Kidney tubule cell (primary cell): Measurements from ENCODE around the gene FNDC3B.

Experiments used
- DNase-seq: peaks from one replicate; pipeline ENCODE4 v3.0.0-alpha.2; 2018; ENCODE audit warnings: low spot score

Gene FNDC3B

GRCh38 chr3:172138193-172138537 lies 98.8 kb downstream of the FNDC3B start:
- DNase-seq = peak; percentile 27

GRCh38 chr3:172138792-172139507 lies 99.6 kb downstream of the FNDC3B start:
- DNase-seq = peak; percentile 74

GRCh38 chr3:172139528-172140276 lies 100.3 kb downstream of the FNDC3B start:
- no peak for DNase-seq

- DNase-seq = peak; percentile 98
Measured at GRCh38 chr3:172140499-172141391, 101.4 kb downstream of the FNDC3B start.

GRCh38 chr3:172142051-172142863 lies 102.9 kb downstream of the FNDC3B start:
- DNase-seq = peak; percentile 92

- no peak for DNase-seq
Measured at GRCh38 chr3:172142864-172143451, 103.6 kb downstream of the FNDC3B start.

- DNase-seq = no peak
Measured at GRCh38 chr3:172143739-172144497, 104.5 kb downstream of the FNDC3B start.

- DNase-seq = no peak
Measured at GRCh38 chr3:172144601-172145000, 105.2 kb downstream of the FNDC3B start.

- DNase-seq = no peak
Measured at GRCh38 chr3:172145031-172145686, 105.8 kb downstream of the FNDC3B start.

- DNase-seq = no peak
Measured at GRCh38 chr3:172146349-172146748, 107.0 kb downstream of the FNDC3B start.

GRCh38 chr3:172147113-172147818 lies 107.9 kb downstream of the FNDC3B start:
- DNase-seq = no peak

GRCh38 chr3:172148241-172148640 lies 108.9 kb downstream of the FNDC3B start:
- peak; percentile 45 for DNase-seq

- peak; percentile 42 for DNase-seq
Measured at GRCh38 chr3:172148702-172149565, 109.6 kb downstream of the FNDC3B start.

- no peak for DNase-seq
Measured at GRCh38 chr3:172150268-172150667, 110.9 kb downstream of the FNDC3B start.

GRCh38 chr3:172150913-172151650 lies 111.7 kb downstream of the FNDC3B start:
- no peak for DNase-seq

GRCh38 chr3:172151651-172152649 lies 112.6 kb downstream of the FNDC3B start:
- no peak for DNase-seq
